ENCODE results near the gene BMP6. TPM values are rescaled to one million over a fixed set of nuclear protein-coding genes. Genes with fewer than 3 reads are reported as not detected.

The BMP6 gene
- polyA plus RNA-seq, 1 donor (not counting 4 experiments of a cell fraction or from before 2014, with no cell fraction given) = 0.05 TPM

GRCh38 chr6:7687145-7688111 is 38.5 kb upstream of the BMP6 start:
- Histone ChIP-seq H3K4me1 (ENCODE audit: control insufficient read depth, extremely low read depth, insufficient read depth, low read length) (peaks cover 20% of the 10 kb centered on the region), H3K27me3 (ENCODE audit: control insufficient read depth, extremely low read depth, insufficient read depth, low read length) (no peaks in the 10 kb centered on the region), H3K79me2 (ENCODE audit: control insufficient read depth, insufficient read depth, low read length) (no peaks in the 10 kb centered on the region), H3K9me1 (ENCODE audit: control insufficient read depth, extremely low read depth, insufficient read depth, low read length) (no peaks in the 10 kb centered on the region), H3K27ac (ENCODE audit: control insufficient read depth, insufficient read depth, low read length) (no peak overlapping the region), H3K9me3 (ENCODE audit: control insufficient read depth, low read depth, low read length) (no peaks in the 10 kb centered on the region), H3K36me3 (ENCODE audit: control insufficient read depth in 2 of 2, extremely low read depth in 1 of 2, insufficient read depth in 2 of 2, low read length in 2 of 2) (no peaks in the 10 kb centered on the region), H2AFZ (ENCODE audit: control insufficient read depth, low read length) (no peak overlapping the region), H4K20me1 (ENCODE audit: control insufficient read depth, extremely low read depth, insufficient read depth, low read length) (no peaks in the 10 kb centered on the region), H3K9ac (ENCODE audit: control insufficient read depth, extremely low read depth, insufficient read depth, low read length) (no peak overlapping the region), H3K4me2 (ENCODE audit: control insufficient read depth, extremely low read depth, insufficient read depth, low read depth, low read length) (no peak overlapping the region), H3K4me3 (ENCODE audit: control insufficient read depth in 2 of 3, extremely low read depth in 1 of 3, insufficient read depth in 2 of 3, low read depth in 1 of 3, low read length in 3 of 3) (no peak overlapping the region)
- no peak for TF ChIP-seq CTCF (optimal IDR thresholded peaks at IDR 0.05 in 1 of 3, IDR thresholded peaks at IDR 0.05 in 1 of 3, conservative IDR thresholded peaks at IDR 0.05 in 1 of 3; ENCODE audit: extremely low read depth in 1 of 3, insufficient read depth in 2 of 3, low read length in 3 of 3)
- TF ChIP-seq EZH2 (IDR thresholded peaks at IDR 0.05; ENCODE audit: low read length) = no peak
- no peak for DNase-seq (ENCODE audit: low read depth, low spot score)
- dilution Hi-C loops (cut with MboI; ENCODE audit: extremely low pct_ligation_motif_present, low sequenced_read_pairs) = no loop called here
- FAIRE-seq = no peak

GRCh38 chr6:7691021-7691420 is 34.9 kb upstream of the BMP6 start:
- no peaks in the 10 kb centered on the region for H3K9me1 ChIP-seq (ENCODE audit: control insufficient read depth, extremely low read depth, insufficient read depth, low read length)
- H3K9ac ChIP-seq (ENCODE audit: control insufficient read depth, extremely low read depth, insufficient read depth, low read length) = no peak overlapping the region
- H3K79me2 ChIP-seq (ENCODE audit: control insufficient read depth, insufficient read depth, low read length) = no peaks in the 10 kb centered on the region
- no peaks in the 10 kb centered on the region for H3K36me3 ChIP-seq (ENCODE audit: control insufficient read depth in 2 of 2, extremely low read depth in 1 of 2, insufficient read depth in 2 of 2, low read length in 2 of 2)
- H3K4me2 ChIP-seq (ENCODE audit: control insufficient read depth, extremely low read depth, insufficient read depth, low read depth, low read length) = peak overlapping the region; percentile 47
- H2AFZ ChIP-seq (ENCODE audit: control insufficient read depth, low read length) = peak overlapping the region; percentile 36
- DNase-seq (ENCODE audit: low read depth, low spot score) (no peak), FAIRE-seq (peak; percentile 26)
- dilution Hi-C loops (cut with MboI; ENCODE audit: extremely low pct_ligation_motif_present, low sequenced_read_pairs) = no loop called here
- no peak for TF ChIP-seq EZH2 (IDR thresholded peaks at IDR 0.05; ENCODE audit: low read length)
- no peaks in the 10 kb centered on the region for H4K20me1 ChIP-seq (ENCODE audit: control insufficient read depth, extremely low read depth, insufficient read depth, low read length)
- peaks cover 21% of the 10 kb centered on the region for H3K4me1 ChIP-seq (ENCODE audit: control insufficient read depth, extremely low read depth, insufficient read depth, low read length)
- no peak overlapping the region for H3K4me3 ChIP-seq (ENCODE audit: control insufficient read depth in 2 of 3, extremely low read depth in 1 of 3, insufficient read depth in 2 of 3, low read depth in 1 of 3, low read length in 3 of 3)
- peak overlapping the region; percentile 53 for H3K27ac ChIP-seq (ENCODE audit: control insufficient read depth, insufficient read depth, low read length)
- no peaks in the 10 kb centered on the region for H3K27me3 ChIP-seq (ENCODE audit: control insufficient read depth, extremely low read depth, insufficient read depth, low read length)
- no peaks in the 10 kb centered on the region for H3K9me3 ChIP-seq (ENCODE audit: control insufficient read depth, low read depth, low read length)

Data from keratinocyte (primary cell).